GM18526 (cell line): ENCODE results near the gene SRSF4.

ENCODE experiments used
- POLR2A ChIP-seq: IDR thresholded peaks from 3 replicates; pipeline ENCODE4 v1.6.1; 2011; ENCODE audit not compliant: insufficient read length; ENCODE audit errors: extremely low read depth

The SRSF4 gene

DNA sequence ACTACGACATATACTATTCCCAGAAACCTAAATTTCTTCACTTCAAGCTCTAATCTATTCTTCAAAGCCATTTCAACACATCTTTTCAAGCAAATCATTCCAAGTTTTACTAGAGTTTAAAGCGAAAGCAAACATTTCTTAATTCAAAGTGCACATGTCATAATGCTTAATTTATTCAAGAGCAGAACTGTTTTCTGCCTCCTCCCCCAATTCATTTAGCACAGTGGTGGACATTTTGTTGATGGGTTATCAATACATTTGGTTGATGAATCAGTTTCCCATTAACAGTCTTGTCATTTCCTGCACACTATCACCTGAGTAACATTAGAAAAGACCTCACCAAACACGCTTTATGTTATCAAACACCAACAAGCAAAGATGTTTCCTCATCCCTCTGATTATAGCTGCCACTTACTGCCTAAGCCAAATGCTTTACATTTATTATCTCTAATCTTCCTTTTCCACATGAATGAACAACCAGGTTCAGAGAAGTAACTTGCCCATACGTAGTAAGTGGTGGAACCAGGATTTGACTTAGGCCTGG lies 2.0 kb downstream of the SRSF4 start:
- no peak for TF ChIP-seq POLR2A

DNA sequence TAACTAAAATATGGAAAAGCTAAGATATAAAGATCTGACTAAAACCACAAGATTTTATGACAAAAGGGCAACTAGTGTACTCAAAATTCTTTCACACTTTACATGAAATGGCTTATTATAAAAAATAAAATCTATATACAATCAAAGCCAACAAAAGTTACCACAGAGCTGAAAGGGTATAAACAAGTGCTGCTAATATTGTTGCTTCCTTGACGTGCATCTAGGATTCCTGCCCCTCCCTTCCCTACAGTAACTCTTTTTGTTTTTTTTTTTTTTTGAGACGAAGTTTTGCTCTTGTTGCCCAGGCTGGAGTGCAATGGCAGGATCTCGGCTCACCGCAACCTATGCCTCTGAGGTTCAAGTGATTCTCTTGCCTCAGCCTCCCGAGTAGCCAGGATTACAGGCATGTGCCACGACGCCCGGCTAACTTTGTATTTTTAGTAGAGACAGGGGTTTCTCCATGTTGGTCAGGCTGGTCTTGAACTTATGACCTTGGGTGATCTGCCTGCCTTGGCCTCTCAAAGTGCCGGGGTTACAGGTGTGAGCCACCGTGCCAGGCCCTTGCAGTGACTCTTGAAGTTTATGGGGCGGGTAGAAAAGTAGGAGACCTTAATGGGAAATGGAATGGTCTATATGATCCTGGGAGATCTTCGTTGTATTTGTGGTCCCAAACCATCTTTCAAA lies 4.5 kb downstream of the SRSF4 start:
- TF ChIP-seq POLR2A = no peak

DNA sequence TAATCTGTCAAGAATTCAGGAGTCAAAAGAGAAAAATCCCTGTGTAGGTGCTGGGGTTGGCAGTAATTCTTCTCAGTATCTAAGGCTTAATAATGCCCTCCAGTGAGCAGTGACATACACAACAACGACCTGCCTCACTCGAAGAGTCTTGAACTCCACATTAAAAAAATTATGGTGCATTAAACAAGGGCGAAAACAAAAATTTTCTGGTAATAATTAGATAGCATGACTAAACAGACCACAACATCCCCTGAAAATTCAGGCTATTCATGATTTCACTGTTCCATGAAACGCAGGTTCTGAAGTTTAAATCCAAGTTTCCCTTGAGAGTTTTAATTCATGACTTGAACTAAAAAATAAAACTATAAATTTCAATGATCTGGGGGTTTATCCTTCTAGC lies 5.1 kb downstream of the SRSF4 start:
- TF ChIP-seq POLR2A = no peak

DNA sequence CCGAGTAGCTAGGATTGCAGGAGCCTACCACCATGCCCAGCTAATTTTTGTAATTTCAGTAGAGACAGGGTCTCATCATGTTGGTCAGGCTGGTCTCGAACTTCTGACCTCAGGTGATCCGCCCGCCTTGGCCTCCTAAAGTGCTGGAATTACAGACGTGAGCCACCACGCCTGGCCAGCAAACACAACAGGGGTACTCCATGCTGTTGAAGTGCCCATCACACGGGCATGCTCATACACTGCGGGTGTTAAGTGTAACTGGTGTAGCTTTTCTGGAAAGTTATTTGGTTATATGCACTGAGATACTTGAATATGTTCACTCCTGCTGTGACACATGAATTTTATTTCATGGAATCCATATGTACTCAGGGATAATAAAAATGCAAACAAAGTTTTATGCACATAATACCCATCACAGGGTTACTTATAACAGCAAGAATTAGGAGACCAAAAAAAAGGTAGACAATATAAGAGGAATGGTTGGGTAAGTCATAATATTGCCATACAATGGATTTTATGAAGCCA lies 9.2 kb downstream of the SRSF4 start:
- TF ChIP-seq POLR2A = no peak

DNA sequence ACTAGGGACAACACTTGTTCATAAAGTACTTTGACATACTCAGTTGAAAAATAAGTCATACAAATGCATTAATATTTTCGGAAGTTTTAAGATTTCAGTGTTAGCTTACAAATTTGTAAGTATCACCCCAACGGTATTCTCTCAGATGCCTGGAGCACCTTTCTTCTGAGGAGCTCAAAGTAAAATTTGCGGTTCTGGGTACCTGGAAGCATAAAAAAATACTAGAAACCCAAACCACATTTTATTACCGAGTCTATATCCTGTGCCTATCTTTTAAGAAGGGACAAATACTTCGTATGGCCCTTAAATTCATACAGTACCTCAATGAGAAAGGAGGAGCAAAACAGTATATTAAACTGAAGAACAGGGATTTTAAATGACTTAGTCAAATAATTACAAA lies 10.2 kb downstream of the SRSF4 start:
- no peak for TF ChIP-seq POLR2A

DNA sequence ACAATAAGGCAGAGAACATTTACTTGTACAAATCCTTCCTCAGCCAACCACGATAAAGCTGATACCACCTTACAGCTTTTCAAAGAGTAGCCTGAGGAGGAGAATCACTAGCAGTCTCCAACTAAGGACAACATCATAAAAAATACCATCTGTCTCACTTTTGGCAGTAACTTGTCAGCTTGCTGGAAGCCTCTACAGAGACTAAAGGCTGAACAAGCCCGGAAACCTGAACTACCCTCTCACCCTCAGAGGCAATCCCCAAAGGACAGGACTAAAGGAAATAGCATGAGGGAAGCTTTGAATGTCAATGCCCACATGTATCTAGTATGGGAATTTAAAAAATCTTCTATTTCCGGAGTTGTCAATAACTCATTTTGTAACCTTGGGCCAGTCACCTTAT lies 10.6 kb downstream of the SRSF4 start:
- TF ChIP-seq POLR2A = no peak

DNA sequence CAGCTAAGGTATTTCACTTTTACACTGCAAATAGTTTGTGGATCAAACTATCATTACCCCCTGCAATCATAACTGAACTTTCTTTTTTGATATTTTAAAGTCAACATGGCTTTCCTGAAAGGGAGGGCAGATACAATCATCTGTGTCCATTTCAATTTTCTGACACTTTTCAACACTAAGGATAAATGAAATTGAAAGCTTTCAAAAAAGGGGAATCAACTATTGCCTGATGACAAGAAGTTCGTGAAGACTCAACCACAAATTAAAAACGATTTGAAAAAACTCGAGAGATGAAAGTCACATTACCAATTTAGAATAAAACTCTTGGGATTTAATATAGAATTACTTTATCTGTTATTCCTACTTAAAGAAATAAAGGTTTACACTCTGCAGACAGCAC lies 11.7 kb downstream of the SRSF4 start:
- no peak for TF ChIP-seq POLR2A

DNA sequence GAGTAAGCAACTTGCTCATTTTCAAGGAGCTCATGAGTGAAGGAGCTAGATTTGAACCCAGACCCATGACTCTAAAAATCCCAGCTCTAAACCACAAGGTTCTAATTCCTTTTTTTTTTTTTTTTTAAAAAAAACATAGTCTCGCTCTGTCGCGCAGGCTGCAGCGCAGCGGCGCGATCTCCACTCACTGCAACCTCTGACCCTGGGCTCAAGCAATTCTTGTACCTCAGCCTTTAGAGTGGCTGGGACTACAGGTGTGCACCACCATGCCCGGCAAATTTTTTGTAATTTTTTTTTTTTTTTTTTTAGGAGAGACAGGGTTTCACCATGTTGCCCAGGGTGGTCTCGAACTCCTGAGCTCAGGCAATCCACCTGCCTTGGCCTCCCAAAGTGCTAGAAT lies 13.8 kb downstream of the SRSF4 start:
- TF ChIP-seq POLR2A = no peak

DNA sequence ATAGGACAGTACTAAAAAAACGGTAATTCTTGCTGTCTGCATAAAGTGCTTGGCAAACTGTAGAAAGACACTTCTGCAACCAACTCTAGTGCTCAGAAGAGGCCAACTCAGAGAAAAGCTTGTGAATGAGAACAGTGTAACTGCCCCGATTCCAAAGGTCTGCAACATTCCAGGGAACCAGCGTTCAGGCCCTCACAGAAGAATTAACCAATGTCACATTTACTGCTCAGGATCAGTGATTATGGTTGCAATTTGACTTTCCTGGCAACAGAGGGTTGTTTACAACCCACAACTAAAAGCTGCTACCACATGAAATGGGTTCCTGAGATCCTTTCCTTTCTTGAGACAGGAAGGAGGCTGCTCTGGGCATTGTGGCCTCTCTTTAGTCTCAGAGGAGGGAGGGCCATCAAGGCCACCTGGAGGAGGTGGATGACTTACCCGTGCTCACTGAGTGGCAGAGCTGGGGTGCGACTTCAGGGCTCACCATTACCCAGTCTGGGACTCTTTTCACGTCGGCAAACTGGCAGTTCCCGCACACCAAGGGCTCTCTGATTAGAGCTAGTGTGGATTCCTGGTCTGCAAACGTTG lies 15.3 kb downstream of the SRSF4 start:
- no peak for TF ChIP-seq POLR2A

DNA sequence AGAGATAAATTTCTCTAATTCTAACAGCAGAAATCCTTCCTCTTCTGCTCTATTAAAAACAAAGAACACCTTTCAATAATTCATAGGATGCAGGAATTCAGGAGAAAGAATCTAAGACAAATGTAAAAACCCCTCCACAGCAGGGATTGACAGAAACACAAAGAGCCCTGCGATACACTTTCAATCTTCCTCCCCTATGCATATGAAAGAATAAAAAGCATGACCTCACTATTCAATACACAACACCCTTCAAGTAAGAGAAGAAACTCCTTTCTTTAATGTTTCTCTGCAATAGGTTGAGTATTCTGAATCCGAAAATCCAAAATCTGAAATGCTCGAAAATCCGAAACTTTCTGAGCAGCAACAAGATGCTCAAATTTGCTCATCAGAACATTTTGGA lies 17.1 kb downstream of the SRSF4 start:
- no peak for TF ChIP-seq POLR2A

DNA sequence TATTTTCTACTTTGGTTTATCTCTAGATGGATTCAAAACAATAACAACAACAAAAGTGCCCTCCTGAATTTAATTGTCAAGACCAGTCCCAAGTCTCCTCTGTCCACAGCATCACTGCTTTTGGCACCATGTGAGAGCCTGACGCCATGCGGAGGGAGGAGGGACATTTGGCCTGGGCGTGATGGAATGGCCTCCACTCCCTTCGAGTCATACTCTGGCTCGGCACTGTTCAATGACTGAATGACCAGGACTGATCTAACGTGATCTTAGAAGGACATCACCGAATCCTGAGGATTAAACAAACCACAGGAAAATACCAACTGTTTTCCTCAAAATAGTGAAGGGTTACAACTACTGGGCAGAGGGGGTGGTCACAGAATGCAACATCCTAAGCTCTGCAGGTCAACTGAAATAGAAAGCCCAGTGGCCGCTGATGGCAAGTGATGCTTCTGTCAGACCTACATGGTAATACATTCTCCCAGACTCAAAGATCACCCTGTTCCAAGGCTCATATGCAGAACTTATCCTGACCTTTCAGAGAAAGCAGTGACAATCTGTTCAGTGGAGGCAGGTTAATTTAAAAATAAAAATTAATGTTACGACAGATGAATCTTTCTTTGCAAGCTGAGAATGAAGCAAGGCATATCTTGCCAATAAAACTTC lies 19.1 kb downstream of the SRSF4 start:
- no peak for TF ChIP-seq POLR2A

DNA sequence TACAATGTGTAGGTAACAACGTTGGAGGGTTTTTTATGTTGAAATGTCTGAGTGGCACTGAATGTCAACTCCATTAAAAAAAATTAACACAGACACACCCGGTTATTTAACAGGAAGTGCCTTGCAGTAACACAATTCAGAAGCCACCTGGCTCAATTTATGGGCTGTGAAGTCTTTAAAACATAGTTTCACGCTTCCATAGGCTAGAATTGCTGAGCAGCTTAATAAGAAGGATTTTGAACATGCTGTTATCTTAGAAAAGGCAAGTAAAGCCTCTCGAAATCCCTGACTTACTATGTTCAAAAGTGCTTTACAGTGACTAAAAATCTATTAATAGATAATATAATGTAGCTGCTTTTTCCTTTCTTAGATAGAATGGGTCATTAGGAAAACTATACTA lies 19.7 kb downstream of the SRSF4 start:
- TF ChIP-seq POLR2A = no peak

DNA sequence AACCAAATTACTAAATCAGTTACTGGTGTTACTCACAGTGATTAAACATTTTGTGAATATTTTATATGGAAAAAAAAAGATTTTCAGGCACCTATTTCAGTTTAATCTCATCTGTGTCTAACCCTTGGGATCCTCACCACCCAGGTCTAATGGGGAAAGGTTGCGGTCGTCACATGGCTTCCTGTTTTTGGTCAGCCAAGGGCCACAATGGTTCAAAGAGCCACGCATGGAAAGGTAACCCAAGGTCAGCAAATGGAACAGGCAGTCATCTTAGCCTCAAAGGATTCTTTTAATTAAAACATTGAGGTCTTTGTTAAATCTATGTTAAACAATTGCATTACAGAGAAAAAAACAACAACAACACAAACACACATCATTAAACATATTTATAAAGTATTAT lies 21.9 kb downstream of the SRSF4 start:
- no peak for TF ChIP-seq POLR2A

DNA sequence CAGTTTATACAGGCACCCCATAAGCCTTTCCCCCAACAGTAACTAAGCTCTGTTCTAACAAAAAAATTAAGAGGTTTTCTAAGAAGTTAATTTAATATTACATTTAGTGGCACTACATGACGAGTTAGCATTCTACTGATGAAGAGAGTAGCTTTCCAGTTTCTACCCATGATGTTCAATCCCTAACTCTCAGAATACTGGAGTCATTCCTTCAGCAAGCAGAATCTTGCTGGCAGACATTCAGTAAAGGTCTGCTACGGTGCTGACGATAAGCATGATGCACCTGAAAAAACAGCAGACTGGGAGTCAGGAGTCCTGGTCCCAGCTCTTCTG lies 24.5 kb downstream of the SRSF4 start:
- no peak for TF ChIP-seq POLR2A

DNA sequence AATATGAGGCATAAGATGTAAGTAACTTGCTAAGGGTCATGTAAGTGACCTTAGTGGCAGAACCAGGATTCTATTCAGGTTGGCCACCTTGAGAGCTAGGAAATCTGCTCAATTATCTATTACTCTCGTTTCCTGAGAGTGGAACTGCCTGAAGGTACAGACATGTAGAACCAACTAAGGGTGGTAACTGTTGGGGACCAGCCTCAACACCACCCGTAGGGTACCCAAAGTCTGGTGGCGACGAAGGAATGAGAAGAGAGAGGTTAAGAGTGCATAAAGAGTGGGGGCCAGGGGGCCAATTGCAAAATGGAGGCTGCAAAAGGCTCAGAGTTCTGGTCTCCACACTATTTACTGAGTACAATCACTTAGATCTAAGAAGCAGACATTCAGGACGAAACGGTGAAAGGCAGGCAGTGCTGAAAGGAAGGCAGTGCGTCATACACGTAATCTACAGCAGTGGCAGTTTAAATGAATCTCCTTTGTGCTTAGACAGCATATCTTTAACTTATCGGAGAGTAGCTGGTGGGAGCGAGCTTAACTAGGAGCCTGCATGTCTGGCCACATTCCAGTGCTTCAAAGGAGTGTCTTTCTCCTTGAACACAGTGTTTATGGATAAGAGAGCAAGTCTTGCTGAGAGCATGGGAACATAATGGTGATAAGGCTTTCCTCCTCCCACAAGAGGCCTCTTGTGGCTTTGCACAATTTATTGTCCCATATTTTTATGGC lies 25.0 kb downstream of the SRSF4 start:
- no peak for TF ChIP-seq POLR2A

DNA sequence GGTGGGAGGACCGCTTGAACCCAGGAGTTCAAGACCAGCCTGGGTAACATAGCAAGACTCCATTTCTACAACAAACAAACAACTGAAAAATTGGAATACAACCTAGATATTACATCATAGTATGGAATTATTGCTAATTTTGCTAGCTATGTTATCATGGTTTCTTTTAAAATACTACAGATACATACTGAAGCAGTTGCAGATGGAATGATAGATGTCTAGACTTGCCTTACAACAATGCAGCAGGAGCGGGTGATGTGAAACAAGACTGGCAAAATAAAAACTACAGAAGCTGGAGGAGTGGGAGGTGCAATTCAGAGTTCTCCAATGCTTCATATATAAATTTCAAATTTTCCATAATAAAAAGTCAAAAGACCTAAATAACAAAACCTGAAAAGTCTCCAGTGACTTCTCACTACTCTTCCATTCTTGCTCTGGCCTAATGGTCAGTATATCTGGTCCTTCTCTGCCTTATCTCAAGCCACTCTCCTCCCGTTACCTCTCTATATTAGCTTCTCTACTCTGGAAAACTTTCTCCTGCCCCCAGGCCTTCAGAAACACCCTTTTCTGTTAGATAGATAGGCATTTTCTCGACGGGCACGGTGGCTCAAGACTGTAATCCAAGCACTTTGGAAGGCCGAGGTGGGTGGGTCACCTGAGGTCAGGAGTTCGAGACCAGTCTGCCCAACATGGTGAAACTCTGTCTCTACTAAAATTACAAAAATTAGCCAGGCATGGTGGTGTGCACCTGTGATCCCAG lies 29.5 kb downstream of the SRSF4 start:
- no peak for TF ChIP-seq POLR2A
